Measurements from ENCODE around the gene HIVEP3.

DNA sequence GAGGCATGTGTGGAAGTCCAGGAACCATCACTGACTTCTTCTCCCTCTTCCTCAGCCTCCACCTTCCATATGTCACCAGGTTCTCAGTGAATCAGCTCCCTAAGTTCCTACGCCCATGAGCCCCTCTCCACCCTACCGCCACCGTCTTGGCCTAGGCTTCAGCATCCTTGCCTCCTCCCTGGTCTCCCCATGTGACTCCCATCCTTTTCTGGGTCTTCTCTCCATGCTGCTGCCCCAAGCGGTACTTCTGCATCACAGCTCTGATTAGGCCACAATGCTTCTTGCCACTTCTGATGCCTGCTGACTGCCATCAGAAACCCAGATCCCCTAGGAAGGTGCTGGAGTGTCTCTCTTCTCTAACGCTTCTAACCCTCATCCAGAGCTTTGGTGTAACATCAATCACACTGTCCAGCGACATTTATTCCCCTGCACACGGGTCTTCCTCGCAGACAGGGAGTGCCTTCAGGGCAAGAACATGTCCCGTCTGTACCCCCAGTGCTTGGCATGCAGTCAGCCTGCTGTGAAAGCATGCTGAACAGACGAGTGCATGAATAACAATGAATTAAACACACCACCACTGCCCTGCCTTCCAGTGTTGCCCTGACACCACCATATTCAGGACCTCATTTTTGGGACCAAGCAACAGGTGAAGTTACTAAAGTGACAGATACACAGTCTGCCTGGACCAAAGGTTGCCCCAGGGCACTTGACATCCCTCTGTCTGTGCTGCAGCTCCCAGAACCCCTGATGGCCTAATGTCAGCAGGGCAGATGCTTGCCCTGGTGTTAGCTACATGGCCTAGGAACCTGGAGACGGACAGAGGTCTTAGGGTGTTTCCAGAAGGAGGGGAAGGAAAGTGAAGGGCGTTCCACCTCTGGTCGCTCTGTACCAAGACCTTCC lies 275.6 kb downstream of the HIVEP3 start:
- TF ChIP-seq, protein P1, sequence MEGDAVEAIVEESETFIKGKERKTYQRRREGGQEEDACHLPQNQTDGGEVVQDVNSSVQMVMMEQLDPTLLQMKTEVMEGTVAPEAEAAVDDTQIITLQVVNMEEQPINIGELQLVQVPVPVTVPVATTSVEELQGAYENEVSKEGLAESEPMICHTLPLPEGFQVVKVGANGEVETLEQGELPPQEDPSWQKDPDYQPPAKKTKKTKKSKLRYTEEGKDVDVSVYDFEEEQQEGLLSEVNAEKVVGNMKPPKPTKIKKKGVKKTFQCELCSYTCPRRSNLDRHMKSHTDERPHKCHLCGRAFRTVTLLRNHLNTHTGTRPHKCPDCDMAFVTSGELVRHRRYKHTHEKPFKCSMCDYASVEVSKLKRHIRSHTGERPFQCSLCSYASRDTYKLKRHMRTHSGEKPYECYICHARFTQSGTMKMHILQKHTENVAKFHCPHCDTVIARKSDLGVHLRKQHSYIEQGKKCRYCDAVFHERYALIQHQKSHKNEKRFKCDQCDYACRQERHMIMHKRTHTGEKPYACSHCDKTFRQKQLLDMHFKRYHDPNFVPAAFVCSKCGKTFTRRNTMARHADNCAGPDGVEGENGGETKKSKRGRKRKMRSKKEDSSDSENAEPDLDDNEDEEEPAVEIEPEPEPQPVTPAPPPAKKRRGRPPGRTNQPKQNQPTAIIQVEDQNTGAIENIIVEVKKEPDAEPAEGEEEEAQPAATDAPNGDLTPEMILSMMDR (IDR thresholded peaks at IDR 0.05), result no peak
- no peak for TF ChIP-seq POLR2A (IDR thresholded peaks at IDR 0.05)

Measured in esophagus squamous epithelium (tissue), 4 donors.